ENCODE measurements around the gene WDR47. TPM values are rescaled to one million over a fixed set of nuclear protein-coding genes. Genes with fewer than 3 reads are reported as not detected.

The WDR47 gene
- total RNA-seq, 1 experiment from 2014 or later: 9.3 TPM

DNA sequence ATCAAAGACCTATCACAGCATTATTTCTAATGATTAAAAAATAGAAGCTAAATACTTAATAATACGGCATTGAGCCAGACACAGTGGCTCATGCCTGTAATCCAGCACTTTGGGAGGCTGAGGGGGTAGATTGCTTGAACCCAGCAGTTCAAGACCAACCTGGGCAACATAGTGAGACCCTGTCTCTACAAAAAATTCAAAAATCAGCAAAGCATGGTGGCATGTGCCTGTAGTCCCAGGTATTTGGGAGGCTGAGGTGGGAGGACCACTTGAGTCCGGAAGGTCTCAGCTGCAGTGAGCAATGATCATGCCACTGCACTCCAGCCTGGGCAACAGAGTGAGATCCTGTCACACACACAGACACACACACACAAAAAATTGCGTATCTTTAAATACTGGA lies 23.2 kb upstream of the WDR47 start:
- no TSS peak for BruUV-seq (replicated peaks)
- DNase-seq (ENCODE audit: low read depth, low spot score) (no peak), ATAC-seq (no peak)
- Histone ChIP-seq H3K27me3 (ENCODE audit: insufficient read depth, low read length) (no peaks in the 10 kb centered on the region), H3K4me3 (replicated peaks in 1 of 2; ENCODE audit: low read depth in 1 of 2, low read length in 2 of 2) (no peak overlapping the region), H2AFZ (ENCODE audit: low read depth, low read length, poor library complexity, severe bottlenecking) (no peak overlapping the region), H3K9ac (ENCODE audit: low read length) (no peak overlapping the region), H3K4me2 (ENCODE audit: low read length) (no peak overlapping the region), H3K27ac (ENCODE audit: low read depth, low read length) (no peak overlapping the region), H3K9me2 (ENCODE audit: insufficient read depth) (no peaks in the 10 kb centered on the region; the same call in 1 of the 2 replicates), H3K4me1 (ENCODE audit: control insufficient read depth in 1 of 2, insufficient read depth in 2 of 2, low read length in 2 of 2) (no peaks in the 10 kb centered on the region), H4K20me1 (ENCODE audit: insufficient read depth) (no peaks in the 10 kb centered on the region; the same call in 1 of the 2 replicates), H3K36me3 (ENCODE audit: control insufficient read depth in 1 of 2, insufficient read depth in 2 of 2, low read length in 2 of 2) (peaks cover 6 to 9% of the 10 kb centered on the region in 2 experiments; a peak in 3 of 4 replicates), H3K79me2 (ENCODE audit: insufficient read depth, low read length) (peaks cover 21% of the 10 kb centered on the region), H3K9me3 (ENCODE audit: control insufficient read depth in 1 of 2, insufficient read depth in 1 of 2, low read depth in 1 of 2, low read length in 2 of 2) (no peaks in the 10 kb centered on the region)
- TF ChIP-seq REST (IDR thresholded peaks at IDR 0.05; ENCODE audit: low read depth) (no peak), EZH2 (IDR thresholded peaks at IDR 0.05) (no peak), SIN3A (IDR thresholded peaks at IDR 0.05; ENCODE audit: low read depth) (no peak), TCF7L2 (IDR thresholded peaks at IDR 0.05; ENCODE audit: borderline replicate concordance, extremely low read depth, insufficient read depth, insufficient read length) (no peak), ATF3 (IDR thresholded peaks at IDR 0.05) (no peak), SP1 (IDR thresholded peaks at IDR 0.05; ENCODE audit: low read depth) (no peak), CBX3 (IDR thresholded peaks at IDR 0.05; ENCODE audit: low read depth) (no peak), SRF (IDR thresholded peaks at IDR 0.05; ENCODE audit: low read depth) (no peak), CEBPB (IDR thresholded peaks at IDR 0.05; ENCODE audit: low read depth) (no peak), ZFX (IDR thresholded peaks at IDR 0.05) (no peak), EZH2phosphoT487 (IDR thresholded peaks at IDR 0.05; ENCODE audit: borderline replicate concordance) (no peak), POLR2A (IDR thresholded peaks at IDR 0.05; ENCODE audit: borderline replicate concordance, extremely low read depth, insufficient read depth, insufficient read length) (no peak), JUND (IDR thresholded peaks at IDR 0.05) (no peak), POLR2AphosphoS5 (IDR thresholded peaks at IDR 0.05; ENCODE audit: low read depth, low read length) (no peak)
- intact Hi-C loops (cut with micrococcal nuclease): no loop called here
- ChIA-PET CTCF (no interaction called here), RAD21 (ENCODE audit: low non-redundant PET in 1 of 2, low total read pairs in 2 of 2, uncharacterized antibody in 2 of 2, unreplicated experiment in 2 of 2) (no interaction called here), POLR2A (interaction anchor here (0.9 to 1.6 kb wide), 2 partner anchors 11 to 35 kb away, joined by 3 to 6 read pairs; partner anchors contain the start of gene TAF13)
